SU-DHL-6 (cell line): ENCODE results near the gene COL24A1.

ENCODE experiments used
- H2AFZ ChIP-seq: fragments of 200-600 bp; sonication (generic); 2 replicates; pipeline ENCODE4 v1.6.1; 2014; ENCODE audit warnings: low read depth, mild to moderate bottlenecking, moderate library complexity, mixed read lengths, antibody characterized with exemption, low read length; ENCODE audit not compliant: severe bottlenecking
- H3F3A ChIP-seq: fragments of 200-600 bp; shearing (Covaris generic); 2 replicates; pipeline ENCODE4 v1.6.0; 2016; ENCODE audit warnings: antibody characterized with exemption, mild to moderate bottlenecking; ENCODE audit not compliant: insufficient read depth
- H3K27ac ChIP-seq: fragments of 200-600 bp; sonication (generic); 2 replicates; pipeline ENCODE4 v1.5.1; 2016; ENCODE audit warnings: low read depth, mild to moderate bottlenecking, low read length, moderate library complexity, mixed read lengths
- H3K27me3 ChIP-seq: fragments of 200-600 bp; sonication (generic), shearing (Covaris generic); 2 replicates; pipeline ENCODE4 v1.6.0; 2014; ENCODE audit warnings: mild to moderate bottlenecking, low read length
- H3K36me3 ChIP-seq: fragments of 200-600 bp; sonication (generic); 2 replicates; pipeline ENCODE4 v1.6.1; 2014; ENCODE audit warnings: mild to moderate bottlenecking, low read length, mixed read lengths
- H3K4me2 ChIP-seq: fragments of 300-600, 200-600 bp; shearing (Covaris generic), sonication (generic); 2 replicates; pipeline ENCODE4 v1.6.0; 2014; ENCODE audit warnings: low read length, low read depth, mild to moderate bottlenecking; ENCODE audit not compliant: poor library complexity, severe bottlenecking
- H3K4me3 ChIP-seq: fragments of 200-600 bp; sonication (generic); 2 replicates; pipeline ENCODE4 v1.5.1; 2014; ENCODE audit warnings: antibody characterized with exemption, low read length, mild to moderate bottlenecking, mixed read lengths; ENCODE audit not compliant: insufficient read depth, poor library complexity, severe bottlenecking
- H3K79me2 ChIP-seq: fragments of 200-600 bp; sonication (generic); 2 replicates; pipeline ENCODE4 v1.6.1; 2014; ENCODE audit warnings: mild to moderate bottlenecking, low read length, moderate library complexity; ENCODE audit not compliant: insufficient read depth
- H3K9ac ChIP-seq: fragments of 200-600 bp; sonication (generic); 2 replicates; pipeline ENCODE4 v1.7.0; 2014; ENCODE audit warnings: mild to moderate bottlenecking, low read length
- H3K9me2 ChIP-seq: fragments of 200-600 bp; sonication (generic); replicated peaks from 2 replicates; pipeline ENCODE4 v1.6.1; 2014; ENCODE audit warnings: low read length; ENCODE audit not compliant: insufficient read depth
- H3K9me3 ChIP-seq: fragments of 200-600 bp; sonication (generic); 2 replicates; pipeline ENCODE4 v1.6.1; 2014; ENCODE audit warnings: low read length, mixed read lengths; ENCODE audit not compliant: insufficient read depth
- H4K20me1 ChIP-seq: fragments of 200-600 bp; sonication (generic); 2 replicates; pipeline ENCODE4 v1.6.1; 2014; ENCODE audit warnings: low read depth, mild to moderate bottlenecking, antibody characterized with exemption, low read length, moderate library complexity, mixed read lengths
- CTCF ChIP-seq: fragments of 200-600 bp; sonication (generic); IDR thresholded peaks from one replicate; pipeline ENCODE4 v1.5.1; 2017; ENCODE audit warnings: antibody characterized with exemption, mild to moderate bottlenecking, low read length, moderate library complexity; ENCODE audit not compliant: insufficient read depth, poor library complexity, severe bottlenecking
- EZH2phosphoT487 ChIP-seq: fragments of 200-600 bp; sonication (generic), shearing (Covaris generic); conservative IDR thresholded peaks from 2 replicates; pipeline ENCODE4 v1.6.1; 2018; ENCODE audit warnings: mild to moderate bottlenecking, antibody characterized with exemption, low read length, moderate library complexity, mixed read lengths

The COL24A1 gene

GRCh38 chr1:86150553-86151055, 6.0 kb downstream of the COL24A1 start:
- Histone ChIP-seq H3K36me3 (no peaks in the 10 kb centered on the region), H2AFZ (no peak overlapping the region)

GRCh38 chr1:86149591-86149990, 7.0 kb downstream of the COL24A1 start:
- Histone ChIP-seq H3K9ac (no peak overlapping the region), H3K36me3 (no peaks in the 10 kb centered on the region), H3K79me2 (no peaks in the 10 kb centered on the region), H3K27me3 (no peaks in the 10 kb centered on the region), H3K27ac (no peak overlapping the region), H3K9me2 (no peaks in the 10 kb centered on the region), H4K20me1 (no peaks in the 10 kb centered on the region), H2AFZ (no peak overlapping the region), H3F3A (no peaks in the 10 kb centered on the region), H3K4me2 (no peak overlapping the region), H3K9me3 (no peaks in the 10 kb centered on the region), H3K4me3 (no peak overlapping the region)
- TF ChIP-seq EZH2phosphoT487 (no peak), CTCF (no peak)

More at GRCh38 chr1:86150553-86151055, 6.0 kb downstream of the COL24A1 start:
- Histone ChIP-seq H4K20me1 (no peaks in the 10 kb centered on the region), H3K27me3 (no peaks in the 10 kb centered on the region), H3K9ac (no peak overlapping the region), H3K4me3 (no peak overlapping the region), H3K4me2 (no peak overlapping the region), H3K79me2 (no peaks in the 10 kb centered on the region), H3F3A (no peaks in the 10 kb centered on the region), H3K27ac (no peak overlapping the region), H3K9me2 (no peaks in the 10 kb centered on the region), H3K9me3 (no peaks in the 10 kb centered on the region)
- TF ChIP-seq EZH2phosphoT487 (no peak), CTCF (no peak)

- Histone ChIP-seq H3K36me3 (no peaks in the 10 kb centered on the region), H2AFZ (no peak overlapping the region), H3K4me2 (no peak overlapping the region), H4K20me1 (no peaks in the 10 kb centered on the region), H3F3A (no peaks in the 10 kb centered on the region), H3K4me3 (no peak overlapping the region), H3K9ac (no peak overlapping the region), H3K9me3 (no peaks in the 10 kb centered on the region), H3K79me2 (no peaks in the 10 kb centered on the region), H3K27me3 (no peaks in the 10 kb centered on the region), H3K27ac (no peak overlapping the region), H3K9me2 (no peaks in the 10 kb centered on the region)
- TF ChIP-seq CTCF (no peak), EZH2phosphoT487 (no peak)
These were observed 8.8 kb downstream of the COL24A1 start for GRCh38 chr1:86147755-86148154.

- H3K4me2 ChIP-seq, result no peak overlapping the region
- H3K79me2 ChIP-seq, result no peaks in the 10 kb centered on the region
- H3K4me3 ChIP-seq, result no peak overlapping the region
- H2AFZ ChIP-seq, result no peak overlapping the region
- H3K27me3 ChIP-seq, result no peaks in the 10 kb centered on the region
- H3F3A ChIP-seq, result no peaks in the 10 kb centered on the region
- H3K9ac ChIP-seq, result no peak overlapping the region
- H3K9me3 ChIP-seq, result no peaks in the 10 kb centered on the region
- no peaks in the 10 kb centered on the region for H4K20me1 ChIP-seq
- H3K27ac ChIP-seq, result no peak overlapping the region
- no peaks in the 10 kb centered on the region for H3K36me3 ChIP-seq
- H3K9me2 ChIP-seq, result no peaks in the 10 kb centered on the region
- no peak for TF ChIP-seq CTCF
- no peak for TF ChIP-seq EZH2phosphoT487
These were observed 10.0 kb downstream of the COL24A1 start for GRCh38 chr1:86146566-86146965.
